H1 (cell line): ENCODE data around the gene TSPAN16. TPM values are rescaled to one million over a fixed set of nuclear protein-coding genes. Genes with fewer than 3 reads are reported as not detected.

Source experiments
- CTCF ChIA-PET: fragments of 300-600 bp; sonication (Branson Sonifier 250); formaldehyde crosslinking; loops from one replicate; lab custom pipeline; 2021; ENCODE audit not compliant: partially characterized antibody; lab: Charles Lee
- POLR2A ChIA-PET: fragments of 300-600 bp; sonication (Branson Sonifier 250); formaldehyde crosslinking; loops from one replicate; lab custom pipeline; 2021; ENCODE audit warnings: inconsistent platforms; ENCODE audit not compliant: partially characterized antibody; lab: Charles Lee
- DNase-seq, 2 experiments: peaks; one replicate each; pipeline versions ENCODE4 v3.0.0 to v3.0.0-alpha.2; 2010 to 2022; ENCODE audit warnings: low spot score in 2 of 2, low read depth in 1 of 2, mixed read lengths in 1 of 2
- FAIRE-seq: peaks from 2 replicates; lab custom pipeline; 2011; peaks lifted over from hg19 to GRCh38; lab: Jason Lieb, UNC
- H2AFZ ChIP-seq: 2 replicates; pipeline ENCODE4 v1.8.1; 2012; ENCODE audit warnings: low read length, inconsistent platforms
- H2AK5ac ChIP-seq: 2 replicates; pipeline ENCODE4 v1.6.1; 2013; ENCODE audit warnings: low read depth, low read length
- H2BK120ac ChIP-seq: replicated peaks from 2 replicates; pipeline ENCODE3; 2013; ENCODE audit warnings: low read depth, low read length, inconsistent platforms
- H2BK12ac ChIP-seq: 2 replicates; pipeline ENCODE4 v1.6.1; 2013; ENCODE audit warnings: low read depth, low read length
- H2BK15ac ChIP-seq: 2 replicates; pipeline ENCODE4 v1.6.1; 2013; ENCODE audit warnings: low read length
- H2BK20ac ChIP-seq: 2 replicates; pipeline ENCODE4 v1.6.1; 2013; ENCODE audit warnings: low read length
- H2BK5ac ChIP-seq: 2 replicates; pipeline ENCODE4 v1.6.1; 2013; ENCODE audit warnings: low read depth, low read length
- H3K14ac ChIP-seq: 2 replicates; pipeline ENCODE4 v1.6.1; 2013; ENCODE audit warnings: inconsistent platforms; ENCODE audit not compliant: insufficient read length
- H3K18ac ChIP-seq: 2 replicates; pipeline ENCODE4 v1.6.1; 2013; ENCODE audit warnings: low read length; ENCODE audit errors: extremely low read depth
- H3K23ac ChIP-seq: 2 replicates; pipeline ENCODE4 v1.6.1; 2013; ENCODE audit warnings: inconsistent platforms; ENCODE audit not compliant: insufficient read length
- H3K23me2 ChIP-seq: 2 replicates; pipeline ENCODE4 v1.6.1; 2013; ENCODE audit warnings: low read depth, low read length
- H3K27ac ChIP-seq: 2 replicates; pipeline ENCODE4 v1.6.1; 2011; ENCODE audit warnings: low read depth, low read length, inconsistent platforms
- H3K27me3 ChIP-seq, 4 experiments: replicated peaks in 1 of 4; 1 replicate in 1 of 4; 2 replicates in 3 of 4; pipeline versions ENCODE4 v1.6.1 to v1.8.1; 2011 to 2013; ENCODE audit warnings: low read length in 3 of 4, mild to moderate bottlenecking in 3 of 4, inconsistent platforms in 2 of 4, mixed read lengths in 2 of 4, moderate library complexity in 1 of 4; ENCODE audit not compliant: control insufficient read depth in 3 of 4, insufficient read depth in 3 of 4; ENCODE audit errors: extremely low read depth in 1 of 4
- H3K36me3 ChIP-seq, 4 experiments: 2 replicates each; pipeline versions ENCODE4 v1.6.1 to v1.8.1; 2011 to 2013; ENCODE audit warnings: mild to moderate bottlenecking in 4 of 4, low read length in 3 of 4, moderate library complexity in 2 of 4, control low read depth in 1 of 4, inconsistent platforms in 1 of 4; ENCODE audit not compliant: insufficient read depth in 4 of 4, control insufficient read depth in 2 of 4
- H3K4ac ChIP-seq: replicated peaks from 2 replicates; pipeline ENCODE3; 2013; ENCODE audit warnings: low read length, low read depth, mixed read lengths, inconsistent platforms; ENCODE audit not compliant: insufficient read length
- H3K4me1 ChIP-seq, 4 experiments: replicated peaks in 1 of 4; 1 replicate in 1 of 4; 2 replicates in 3 of 4; pipeline versions ENCODE4 v1.6.1 to v1.8.1; 2011 to 2013; ENCODE audit warnings: low read length in 3 of 4, inconsistent platforms in 2 of 4, mixed read lengths in 1 of 4; ENCODE audit not compliant: insufficient read depth in 4 of 4, control insufficient read depth in 3 of 4
- H3K4me2 ChIP-seq, 2 experiments: 2 replicates each; pipeline versions ENCODE4 v1.6.1 to v1.8.1; 2011 to 2013; ENCODE audit warnings: low read depth in 2 of 2, low read length in 2 of 2, control low read depth in 1 of 2, inconsistent platforms in 1 of 2, mild to moderate bottlenecking in 1 of 2; ENCODE audit not compliant: insufficient read depth in 1 of 2
- H3K4me3 ChIP-seq, 4 experiments: fragments of 200-600, 300-600 bp in 1 of 4; sonication (generic), shearing (Covaris generic), sonication (Bioruptor Twin) in 1 of 4; 2 replicates each; pipeline versions ENCODE4 v1.5.1 to v1.8.1; 2011 to 2016; ENCODE audit warnings: low read length in 4 of 4, low read depth in 3 of 4, control low read depth in 2 of 4, inconsistent platforms in 2 of 4, mild to moderate bottlenecking in 2 of 4, mixed read lengths in 1 of 4, moderate library complexity in 1 of 4; ENCODE audit not compliant: insufficient read depth in 2 of 4; ENCODE audit errors: extremely low read depth in 1 of 4
- H3K56ac ChIP-seq: replicated peaks from 2 replicates; pipeline ENCODE3; 2013; ENCODE audit warnings: low read depth, mild to moderate bottlenecking, mixed read lengths, low read length, inconsistent platforms; ENCODE audit not compliant: insufficient read length
- H3K79me1 ChIP-seq: 2 replicates; pipeline ENCODE4 v1.6.1; 2013; ENCODE audit warnings: low read depth, low read length, control low read depth
- H3K79me2 ChIP-seq, 2 experiments: 2 replicates each; pipeline versions ENCODE4 v1.6.1 to v1.8.1; 2012 to 2013; ENCODE audit warnings: low read length in 2 of 2, mild to moderate bottlenecking in 2 of 2, inconsistent platforms in 1 of 2; ENCODE audit not compliant: insufficient read depth in 2 of 2, control insufficient read depth in 1 of 2
- H3K9ac ChIP-seq, 4 experiments: replicated peaks in 1 of 4; 1 replicate in 1 of 4; 2 replicates in 3 of 4; pipeline versions ENCODE4 v1.6.1 to v1.8.1; 2011 to 2013; ENCODE audit warnings: low read depth in 3 of 4, low read length in 3 of 4, control low read depth in 2 of 4, mild to moderate bottlenecking in 2 of 4, moderate library complexity in 2 of 4, inconsistent platforms in 1 of 4; ENCODE audit errors: extremely low read depth in 1 of 4
- H3K9me3 ChIP-seq, 2 experiments: 2 replicates each; pipeline versions ENCODE4 v1.6.1 to v1.8.1; 2012 to 2013; ENCODE audit warnings: mild to moderate bottlenecking in 2 of 2, moderate library complexity in 2 of 2, control low read depth in 1 of 2, inconsistent platforms in 1 of 2, low read depth in 1 of 2, low read length in 1 of 2, mixed read lengths in 1 of 2; ENCODE audit not compliant: insufficient read depth in 2 of 2
- H4K20me1 ChIP-seq, 2 experiments: replicated peaks in 1 of 2; 2 replicates each; pipeline versions ENCODE3 to v1.8.1; 2011 to 2013; ENCODE audit warnings: inconsistent platforms in 2 of 2, low read length in 2 of 2, mild to moderate bottlenecking in 1 of 2; ENCODE audit not compliant: insufficient read depth in 2 of 2, control insufficient read depth in 1 of 2
- H4K5ac ChIP-seq: 2 replicates; pipeline ENCODE4 v1.6.1; 2013; ENCODE audit warnings: low read length, low read depth, mixed read lengths, inconsistent platforms; ENCODE audit not compliant: insufficient read length
- H4K8ac ChIP-seq: 2 replicates; pipeline ENCODE4 v1.8.0; 2013; ENCODE audit warnings: mild to moderate bottlenecking, moderate library complexity, low read length, inconsistent platforms; ENCODE audit not compliant: insufficient read depth; ENCODE audit errors: extremely low read depth
- H4K91ac ChIP-seq: replicated peaks from 2 replicates; pipeline ENCODE3; 2013; ENCODE audit warnings: low read length, mixed read lengths, inconsistent platforms; ENCODE audit not compliant: insufficient read length
- CHD2 ChIP-seq: IDR thresholded peaks from 2 replicates; pipeline ENCODE4 v1.6.1; 2012; ENCODE audit warnings: low read length, improper control_type of control experiment
- RFX5 ChIP-seq: IDR thresholded peaks from 2 replicates; pipeline ENCODE4 v1.6.1; 2011; ENCODE audit warnings: low read depth, low read length, improper control_type of control experiment, borderline replicate concordance
- WGBS, 2 experiments: shearing (Covaris generic) in 1 of 2; methylation state at CpG; one replicate each; pipeline versions ENCODE4 v1.1.6 to v1.1.7; 2013 to 2015; ENCODE audit warnings: low lambda C conversion rate in 2 of 2, mixed read lengths in 2 of 2, inconsistent platforms in 1 of 2, low coverage in 1 of 2, missing lambda C conversion rate in 1 of 2; ENCODE audit not compliant: insufficient replicate concordance in 2 of 2, insufficient coverage in 1 of 2, insufficient read length in 1 of 2; ENCODE audit errors: extremely low coverage in 1 of 2, missing lambda C conversion rate in 1 of 2; 5-methylcytosine and 5-hydroxymethylcytosine counted together
- polyA plus RNA-seq, 7 experiments: library from polyadenylated mRNA; depleted of rRNA in 3 of 7; stranded (reverse) in 5 of 7; unstranded in 2 of 7; fragments of >200 nt in 5 of 7; fragments of 200-250 nt in 2 of 7; gene quantifications; 1 replicate in 5 of 7; 2 replicates in 1 of 7; 4 replicates in 1 of 7; pipeline versions ENCODE4 v1.2.1 to v1.2.3, GENCODE V29; 2011 to 2013; ENCODE audit warnings: missing spikeins in 2 of 7, mixed read lengths in 2 of 7
- total RNA-seq: library from RNA; stranded (reverse); fragmentation: NEBNext Ultra II Directional; extraction: Animal tissue kit (Norgen Biotek cat#: 25700); gene quantifications from 2 replicates; pipeline ENCODE4 v1.2.1, GENCODE V29; 2021

Gene TSPAN16
- total and polyA plus RNA-seq, 2 of the 8 experiments (the other 6 are each of a cell fraction or from before 2014, with no cell fraction given), result not detected

- Histone ChIP-seq H2BK120ac (no peak overlapping the region), H4K91ac (no peak overlapping the region), H3K27ac (no peak overlapping the region), H2AK5ac (no peak overlapping the region), H3K9me3 (no peaks in the 10 kb centered on the region), H2BK20ac (no peak overlapping the region), H3K9ac (no peak overlapping the region), H3K79me2 (no peaks in the 10 kb centered on the region), H3K4me2 (no peak overlapping the region), H2BK15ac (no peak overlapping the region), H3K56ac (no peak overlapping the region), H3K79me1 (no peaks in the 10 kb centered on the region), H3K27me3 (no peaks in the 10 kb centered on the region; a peak in 2 of 7 replicates), H3K4ac (no peak overlapping the region), H2AFZ (no peak overlapping the region), H3K4me3 (no peak overlapping the region), H2BK5ac (no peak overlapping the region), H3K23ac (no peak overlapping the region), H4K5ac (no peak overlapping the region), H4K8ac (no peak overlapping the region), H3K36me3 (no peaks in the 10 kb centered on the region), H2BK12ac (no peak overlapping the region), H3K23me2 (no peaks in the 10 kb centered on the region), H4K20me1 (no peaks in the 10 kb centered on the region), H3K14ac (no peak overlapping the region), H3K4me1 (peaks cover 0 to 3% (median under 1%) of the 10 kb centered on the region in 4 experiments; a peak in 2 of 7 replicates), H3K18ac (no peak overlapping the region)
- TF ChIP-seq RFX5, result no peak
- no peak for TF ChIP-seq CHD2
- POLR2A ChIA-PET, result interaction anchor here (0.5 kb wide), 1 partner anchor 219 kb away, joined by 3 read pairs; no protein-coding TSS in a partner anchor
- CTCF ChIA-PET, result interaction anchor here (0.9 kb wide), 1 partner anchor 83 kb away, joined by 3 read pairs; no protein-coding TSS in a partner anchor
- 89% methylated on average over 8 of the region's 8 CpGs; no CpG with 5 or more reads in 1 of the 2 experiments for WGBS, 2 experiments
- DNase-seq (no peak), FAIRE-seq (no peak)
Observed at GRCh38 chr19:11299946-11300810, 4.2 kb downstream of the TSPAN16 start.
